ENCODE results near the gene CAPN5. TPM values are rescaled to one million over a fixed set of nuclear protein-coding genes. Genes with fewer than 3 reads are reported as not detected.

CAPN5 gene
- total and polyA plus RNA-seq, 2 of the 8 experiments (the other 6 are each of a cell fraction or from before 2014, with no cell fraction given) = 21.5 to 22.4 TPM

GRCh38 chr11:77101043-77101537 is 34.3 kb downstream of the CAPN5 start:
- Histone ChIP-seq H3K9me3 (ENCODE audit: insufficient read depth in 2 of 2, low read depth in 1 of 2, low read length in 1 of 2) (no peaks in the 10 kb centered on the region), H3K27ac (ENCODE audit: low read depth, low read length) (no peak overlapping the region), H3K14ac (ENCODE audit: insufficient read length) (no peak overlapping the region), H3K18ac (ENCODE audit: extremely low read depth, low read length) (no peak overlapping the region), H4K8ac (ENCODE audit: extremely low read depth, insufficient read depth, low read length) (no peak overlapping the region), H3K36me3 (ENCODE audit: control insufficient read depth in 2 of 4, insufficient read depth in 4 of 4, low read length in 3 of 4) (no peaks in the 10 kb centered on the region), H2BK20ac (ENCODE audit: low read length) (no peak overlapping the region), H4K91ac (replicated peaks; ENCODE audit: insufficient read length, low read length) (no peak overlapping the region), H3K9ac (replicated peaks in 1 of 4; ENCODE audit: extremely low read depth in 1 of 4, low read depth in 3 of 4, low read length in 3 of 4) (no peak overlapping the region), H3K4me2 (ENCODE audit: insufficient read depth in 1 of 2, low read depth in 2 of 2, low read length in 2 of 2) (no peak overlapping the region), H2BK15ac (ENCODE audit: low read length) (no peak overlapping the region), H3K4ac (replicated peaks; ENCODE audit: insufficient read length, low read depth, low read length) (no peak overlapping the region), H3K23me2 (ENCODE audit: low read depth, low read length) (no peaks in the 10 kb centered on the region), H3K56ac (replicated peaks; ENCODE audit: insufficient read length, low read depth, low read length) (no peak overlapping the region), H2BK120ac (replicated peaks; ENCODE audit: low read depth, low read length) (no peak overlapping the region), H2AK5ac (ENCODE audit: low read depth, low read length) (no peak overlapping the region; the same call in 1 of the 2 replicates), H3K4me3 (ENCODE audit: extremely low read depth in 1 of 4, insufficient read depth in 2 of 4, low read depth in 3 of 4, low read length in 4 of 4) (no peak overlapping the region), H3K79me1 (ENCODE audit: low read depth, low read length) (no peaks in the 10 kb centered on the region), H3K79me2 (ENCODE audit: control insufficient read depth in 1 of 2, insufficient read depth in 2 of 2, low read length in 2 of 2) (no peaks in the 10 kb centered on the region), H3K23ac (ENCODE audit: insufficient read length) (no peak overlapping the region), H3K27me3 (replicated peaks in 1 of 4; ENCODE audit: control insufficient read depth in 3 of 4, extremely low read depth in 1 of 4, insufficient read depth in 3 of 4, low read length in 3 of 4) (no peaks in the 10 kb centered on the region), H2BK12ac (ENCODE audit: low read depth, low read length) (0 out of 2 replicates have a peak overlapping the region, but pooled peaks have one; percentile 9), H2BK5ac (ENCODE audit: low read depth, low read length) (no peak overlapping the region), H4K20me1 (replicated peaks in 1 of 2; ENCODE audit: control insufficient read depth in 1 of 2, insufficient read depth in 2 of 2, low read length in 2 of 2) (no peaks in the 10 kb centered on the region), H3K4me1 (replicated peaks in 1 of 4; ENCODE audit: control insufficient read depth in 3 of 4, insufficient read depth in 4 of 4, low read length in 3 of 4) (no peaks in the 10 kb centered on the region), H2AFZ (ENCODE audit: low read length) (no peak overlapping the region), H4K5ac (ENCODE audit: insufficient read length, low read depth, low read length) (no peak overlapping the region)
- FAIRE-seq (peak; percentile 75), DNase-seq (ENCODE audit: low read depth in 1 of 2, low spot score in 2 of 2) (no peak)
- ChIA-PET CTCF (ENCODE audit: partially characterized antibody) (interaction anchor here (0.6 to 19.1 kb wide), 24 partner anchors 9 to 699 kb away, joined by 3 to 297 read pairs (median 4); partner anchors contain the start of gene CAPN5), POLR2A (ENCODE audit: partially characterized antibody) (no interaction called here)
- 85% methylated on average over 5 of the region's 5 CpGs; no CpG with 5 or more reads in 1 of the 2 experiments for WGBS, 2 experiments (ENCODE audit: extremely low coverage in 1 of 2, insufficient coverage in 1 of 2, insufficient read length in 1 of 2, insufficient replicate concordance in 2 of 2, low coverage in 1 of 2, low lambda C conversion rate in 2 of 2, missing lambda C conversion rate in 1 of 2)
- TF ChIP-seq SP4 (IDR thresholded peaks at IDR 0.05; ENCODE audit: low read length) = no peak
- TF ChIP-seq CTCF (IDR thresholded peaks at IDR 0.05; ENCODE audit: control extremely low read depth in 1 of 3, insufficient read depth in 1 of 3, low read depth in 1 of 3, low read length in 3 of 3) = peak; percentile 60 to 79 (median 71)
- no peak for TF ChIP-seq ASH2L (IDR thresholded peaks at IDR 0.05; ENCODE audit: low read length)
- no peak for TF ChIP-seq SIRT6 (IDR thresholded peaks at IDR 0.05; ENCODE audit: low read length)
- TF ChIP-seq RAD21 (IDR thresholded peaks at IDR 0.05 in 1 of 2, conservative IDR thresholded peaks at IDR 0.05 in 1 of 2; ENCODE audit: low read depth in 2 of 2, low read length in 2 of 2) = peak; percentile 48 to 60
